ENCODE data around the gene PGGHG.
"Not testable (repeated sequence)": the region's sequence is repeated elsewhere in the genome, so short reads cannot be mapped to it uniquely, and the experiment has no call there.

The PGGHG gene

DNA sequence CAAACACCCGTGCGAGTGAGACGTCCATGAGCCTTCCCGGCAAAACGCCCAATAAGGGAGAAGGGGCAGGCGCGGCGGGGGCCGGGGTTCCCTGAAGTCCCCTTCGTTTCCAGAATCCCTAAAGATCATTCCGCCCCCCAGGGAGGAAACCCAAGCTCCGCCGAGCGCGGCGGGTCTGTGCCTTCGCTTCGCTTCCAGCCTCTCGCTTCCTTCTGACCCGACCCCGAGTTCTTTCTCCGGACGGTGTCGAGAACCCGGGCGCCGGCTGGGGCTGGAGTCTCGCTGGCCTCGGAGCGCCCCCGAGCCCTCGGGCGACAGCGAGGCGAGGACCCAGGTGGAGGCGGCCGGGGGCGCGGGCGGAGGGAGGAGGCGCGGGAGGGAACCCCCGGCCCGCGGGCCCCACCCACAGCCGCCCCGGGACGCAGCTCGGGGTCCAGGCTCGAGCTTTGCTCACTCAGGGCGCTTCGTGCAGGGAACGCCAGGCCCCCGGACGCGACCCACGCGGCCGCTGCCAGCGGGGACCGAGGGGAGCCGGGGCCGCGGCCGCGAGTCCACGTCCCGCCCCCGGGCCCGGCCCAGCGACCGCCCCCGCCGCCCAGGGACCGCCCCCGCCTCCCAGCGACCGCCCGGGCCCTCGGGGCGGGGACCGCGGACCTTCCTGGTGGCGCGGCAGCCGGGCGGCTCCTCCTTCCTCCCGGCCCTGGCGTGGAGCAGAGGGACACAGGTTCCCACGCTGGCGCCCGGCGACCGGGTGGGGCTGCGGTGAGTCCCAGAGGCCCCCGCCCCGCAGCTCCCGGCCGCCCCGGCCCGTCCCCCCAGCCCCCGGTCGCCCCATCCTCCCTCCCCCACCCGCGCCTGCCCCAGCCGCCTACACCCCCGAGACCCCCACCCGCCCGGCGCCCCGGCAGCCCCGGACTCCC, at the start of gene PGGHG:
PGGHG (plus strand) TSS at position 649 of the 920 bp plus-strand sequence. CDS start 691 bp downstream, outside the sequence.
- peak in 1 of 2 experiments; percentile 54 for DNase-seq (ENCODE audit: low read depth in 2 of 2)

- no peak for DNase-seq (ENCODE audit: low read depth in 2 of 2)
These were observed 48.6 kb upstream of the PGGHG start for GRCh38 chr11:240315-240714.

- no peak for DNase-seq (ENCODE audit: low read depth in 2 of 2)
These were observed 47.3 kb upstream of the PGGHG start for GRCh38 chr11:241634-242033.

DNA sequence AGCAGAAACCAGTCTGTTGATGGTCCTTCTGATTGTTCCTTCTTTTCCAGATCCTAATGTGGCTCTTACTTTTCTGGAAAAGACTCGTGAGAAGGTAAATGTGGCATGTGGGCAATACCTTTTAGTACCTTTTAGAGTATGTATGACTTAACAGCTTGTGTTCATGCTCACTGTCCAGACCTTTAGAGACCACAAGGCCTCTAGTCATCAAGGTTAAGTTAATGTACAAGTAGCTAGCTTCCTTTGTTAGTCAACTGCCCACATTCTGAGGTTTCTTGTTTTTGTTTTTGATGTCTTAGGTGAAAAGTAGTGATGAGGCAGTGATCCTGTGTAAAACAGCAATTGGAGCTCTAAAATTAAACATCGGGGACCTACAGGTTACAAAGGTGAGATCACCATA, 44.5 kb upstream of the PGGHG start:
- no peak for DNase-seq (ENCODE audit: low read depth in 2 of 2)

DNA sequence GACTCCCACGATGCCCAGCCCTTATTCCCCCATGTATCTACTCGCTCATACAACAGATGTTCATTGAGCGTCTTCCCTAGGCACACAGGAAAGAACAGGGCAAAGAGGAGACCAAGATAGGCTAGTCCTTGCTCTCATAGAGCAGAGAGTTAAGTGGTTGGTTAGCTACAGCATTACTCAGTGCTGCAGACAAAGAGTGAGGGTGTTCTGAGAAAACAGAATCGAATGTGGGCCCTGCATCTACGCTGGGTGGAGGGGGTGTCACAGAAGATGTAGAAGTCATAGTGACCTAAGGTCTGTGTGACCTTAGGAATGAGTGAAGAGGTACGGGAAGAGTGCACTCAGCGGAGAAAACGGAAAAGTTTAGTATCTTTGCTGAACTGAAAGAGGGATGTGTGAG, 39.9 kb upstream of the PGGHG start:
- no peak for DNase-seq (ENCODE audit: low read depth in 2 of 2)

DNA sequence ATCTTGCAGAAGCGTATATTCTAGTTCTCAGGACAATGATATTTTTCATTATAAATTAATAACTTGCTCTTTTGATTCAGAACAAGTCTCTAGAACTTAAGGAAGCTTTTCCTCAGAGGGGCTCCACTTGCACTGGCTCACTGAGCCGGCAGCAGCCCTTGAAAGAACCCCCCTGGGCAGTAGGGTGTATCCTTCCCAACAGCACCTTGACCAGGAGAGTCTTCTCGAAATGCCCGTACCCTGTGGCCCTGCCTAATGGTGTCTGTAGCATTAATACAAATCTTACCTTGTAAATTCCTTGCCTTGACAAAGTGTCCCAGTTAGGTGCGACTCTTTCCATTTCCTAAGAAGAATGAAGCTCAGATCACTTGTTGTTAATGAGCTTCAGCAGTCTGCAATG, 38.7 kb upstream of the PGGHG start:
- DNase-seq (ENCODE audit: low read depth in 2 of 2), result no peak

GRCh38 chr11:250740-251299, 38.1 kb upstream of the PGGHG start:
- peak; percentile 46 to 69 for DNase-seq (ENCODE audit: low read depth in 2 of 2)

DNA sequence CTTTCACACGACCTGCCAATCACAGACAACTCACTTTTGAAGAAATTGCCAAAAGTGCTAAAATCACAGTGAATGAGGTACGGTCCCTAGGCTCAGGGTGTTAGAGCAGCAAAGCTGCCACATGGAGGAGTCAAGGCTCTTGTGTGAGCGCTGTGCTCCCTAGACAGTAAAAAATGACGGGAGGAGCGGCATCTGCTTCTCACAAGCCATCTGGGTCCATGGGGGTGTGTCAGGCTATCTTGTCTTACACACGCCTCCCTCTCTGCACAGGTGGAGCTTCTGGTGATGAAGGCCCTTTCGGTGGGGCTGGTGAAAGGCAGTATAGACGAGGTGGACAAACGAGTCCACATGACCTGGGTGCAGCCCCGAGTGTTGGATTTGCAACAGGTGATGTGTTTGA, 37.4 kb upstream of the PGGHG start:
- DNase-seq (ENCODE audit: low read depth in 2 of 2), result no peak

- no peak for DNase-seq (ENCODE audit: low read depth in 2 of 2)
These were observed 36.3 kb upstream of the PGGHG start for GRCh38 chr11:252666-253065.

DNA sequence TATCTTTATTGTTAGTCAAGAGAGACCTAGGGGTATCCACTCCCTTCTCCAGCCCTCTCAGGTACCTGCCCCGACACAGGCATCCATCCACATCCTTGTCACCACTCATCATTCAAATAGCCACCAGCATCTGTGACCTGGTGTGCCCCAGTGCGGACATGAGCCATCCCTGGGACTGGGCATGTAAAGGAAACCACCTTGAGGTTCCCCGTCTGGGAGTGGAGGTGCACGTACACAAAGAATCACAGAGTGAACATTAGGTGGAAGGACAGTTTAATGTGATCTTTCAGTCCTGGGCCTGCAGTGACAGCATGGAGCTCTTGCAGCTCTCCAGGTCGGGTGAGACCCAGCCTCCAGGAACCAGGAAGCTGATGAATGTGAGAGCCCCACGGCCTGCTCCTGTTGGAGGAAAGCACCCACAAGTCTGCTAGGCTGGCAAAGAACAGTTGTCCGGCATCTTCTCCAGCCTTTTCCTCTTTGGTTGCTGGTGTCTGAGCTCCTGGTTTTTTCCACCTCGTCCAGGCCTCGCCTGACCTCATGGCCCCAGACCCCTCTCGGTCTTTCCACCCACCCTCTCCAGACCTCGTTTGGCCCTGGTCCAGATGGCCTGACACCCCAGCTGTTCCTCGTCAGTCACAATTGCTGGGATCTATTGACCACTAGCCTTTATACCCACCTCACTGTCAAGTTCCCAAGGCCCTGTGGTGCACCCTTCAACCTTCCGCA, 35.6 kb upstream of the PGGHG start:
- no peak for DNase-seq (ENCODE audit: low read depth in 2 of 2)

GRCh38 chr11:253886-254270, 35.0 kb upstream of the PGGHG start:
- DNase-seq (ENCODE audit: low read depth in 2 of 2), result no peak

DNA sequence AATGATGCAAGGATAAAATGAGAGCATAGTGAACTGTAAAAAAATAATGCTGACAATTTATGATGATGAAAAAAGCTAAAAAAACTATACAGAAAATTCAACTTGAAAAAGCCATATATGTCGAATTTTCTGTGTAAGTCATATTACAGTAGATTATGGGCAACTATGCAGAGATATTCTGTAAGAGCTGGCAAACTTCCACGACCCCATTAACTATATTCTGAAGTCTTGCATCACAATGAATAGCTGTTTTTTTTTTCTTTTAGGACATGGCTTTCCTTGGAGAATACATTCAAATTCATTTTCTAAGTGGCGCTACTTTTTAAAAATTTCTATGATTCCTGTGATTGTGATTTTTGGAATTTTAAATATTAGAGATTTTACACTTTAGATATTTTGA, 33.8 kb upstream of the PGGHG start:
- no peak for DNase-seq (ENCODE audit: low read depth in 2 of 2)

- no peak for DNase-seq (ENCODE audit: low read depth in 2 of 2)
These were observed 33.1 kb upstream of the PGGHG start for GRCh38 chr11:255816-256215.

DNA sequence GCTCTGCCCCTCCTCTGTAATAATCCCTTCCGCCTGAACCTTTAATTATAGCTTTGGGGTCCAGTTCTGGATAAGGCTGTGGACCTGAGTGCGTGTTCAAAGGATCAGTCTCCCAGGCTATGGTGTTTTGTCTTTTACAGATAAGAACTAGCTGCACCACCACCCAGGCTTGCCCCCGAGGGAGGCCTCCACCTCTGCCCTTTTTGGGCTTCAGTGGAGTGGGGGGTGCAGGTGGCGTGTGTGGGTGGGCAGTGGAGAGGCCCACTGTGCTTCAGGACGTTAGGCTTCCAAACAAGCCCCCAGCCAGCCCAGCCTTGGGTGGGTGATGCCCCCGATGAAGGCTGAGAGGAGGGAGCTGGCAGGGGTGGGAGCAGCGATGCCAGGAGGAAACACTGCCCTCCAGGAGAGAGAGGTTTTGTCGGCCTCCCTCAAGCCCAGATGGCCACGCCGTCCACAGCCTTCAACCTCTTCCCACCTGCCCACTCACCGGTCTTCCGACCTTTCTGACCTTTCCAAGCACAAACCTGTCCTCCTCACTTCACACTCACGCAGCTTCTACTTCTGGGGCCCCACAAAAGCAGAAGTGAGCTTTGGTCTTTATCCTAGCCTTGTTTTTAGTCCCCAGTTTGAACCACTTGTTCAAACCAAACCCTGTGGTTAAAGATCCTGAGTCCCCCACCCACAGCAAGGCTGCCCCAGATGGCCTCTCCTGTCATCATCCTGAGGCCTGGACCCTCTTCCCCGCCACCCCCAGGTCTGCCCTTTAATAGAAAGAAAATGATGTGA, 31.8 kb upstream of the PGGHG start:
- no peak for DNase-seq (ENCODE audit: low read depth in 2 of 2)

DNA sequence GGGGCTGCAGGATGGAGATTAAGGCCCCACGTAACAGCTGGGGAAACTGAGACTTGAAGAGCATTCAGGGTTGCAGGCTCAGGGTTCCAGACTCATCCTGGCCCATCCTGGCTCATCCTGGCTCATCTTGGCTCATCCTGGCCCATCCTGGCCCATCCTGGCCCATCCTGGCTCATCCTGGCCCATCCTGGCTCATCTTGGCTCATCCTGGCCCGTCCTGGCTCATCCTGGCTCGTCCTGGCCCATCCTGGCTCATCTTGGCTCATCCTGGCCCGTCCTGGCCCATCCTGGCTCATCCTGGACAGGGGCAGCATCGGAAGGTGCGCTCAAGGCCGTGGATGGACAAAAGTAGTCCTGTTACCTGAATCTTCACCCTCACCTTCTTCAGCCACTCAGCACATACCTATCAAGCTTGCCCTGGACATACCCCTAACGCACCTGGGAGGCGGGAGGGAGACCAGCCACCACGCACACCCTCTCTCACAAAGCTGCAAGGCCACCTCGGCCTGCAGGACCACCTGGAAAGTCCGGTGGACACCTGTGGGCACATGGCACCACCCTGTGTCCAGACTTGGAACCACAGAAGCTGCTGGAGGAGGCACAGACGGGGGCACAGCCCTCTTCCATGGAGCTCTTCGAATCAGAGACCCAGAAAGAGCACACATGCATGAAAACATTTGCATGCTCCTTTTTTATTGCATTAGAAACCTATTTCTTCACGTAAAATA, 31.0 kb upstream of the PGGHG start:
- DNase-seq (ENCODE audit: low read depth in 2 of 2), result no peak

DNA sequence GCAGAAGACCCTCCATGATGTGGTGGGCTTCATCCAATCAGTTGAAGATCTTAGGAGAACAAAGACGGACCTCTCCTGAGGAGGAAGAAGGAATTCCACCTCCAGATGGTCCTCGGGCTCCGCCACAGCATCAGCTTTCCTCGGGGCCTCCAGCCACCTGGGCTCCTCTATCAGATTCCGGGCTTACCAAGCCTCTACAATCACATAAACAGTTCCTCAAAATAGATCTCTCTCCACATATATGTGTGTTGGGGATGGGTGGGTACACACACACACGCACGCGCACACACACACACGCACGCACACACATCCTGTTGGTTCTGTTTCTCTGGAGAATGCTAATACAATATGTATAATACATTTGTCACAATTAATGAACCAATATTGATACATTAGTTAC, 29.5 kb upstream of the PGGHG start:
- no peak for DNase-seq (ENCODE audit: low read depth in 2 of 2)

DNA sequence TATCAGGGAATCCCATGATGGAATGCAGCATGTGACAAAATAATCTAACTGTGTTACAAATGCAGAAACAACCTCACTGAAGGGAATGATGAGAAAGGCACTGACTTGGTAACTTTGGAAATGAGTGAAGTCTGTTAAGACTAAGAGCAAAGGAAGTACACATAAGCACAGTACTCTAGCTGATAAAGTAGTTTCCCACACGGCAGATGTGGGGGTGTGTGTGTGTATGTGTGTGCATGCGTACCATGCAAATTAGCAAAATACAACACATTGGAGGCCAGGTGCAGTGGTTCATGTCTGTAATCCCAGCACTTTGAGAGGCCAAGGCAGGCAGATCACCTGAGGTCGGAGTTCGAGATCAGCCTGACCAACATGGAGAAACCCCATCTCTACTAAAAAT, 27.3 kb upstream of the PGGHG start:
- DNase-seq (ENCODE audit: low read depth in 2 of 2), result no peak

- DNase-seq (ENCODE audit: low read depth in 2 of 2), result no peak
These were observed 22.1 kb upstream of the PGGHG start for GRCh38 chr11:266676-267439.

DNA sequence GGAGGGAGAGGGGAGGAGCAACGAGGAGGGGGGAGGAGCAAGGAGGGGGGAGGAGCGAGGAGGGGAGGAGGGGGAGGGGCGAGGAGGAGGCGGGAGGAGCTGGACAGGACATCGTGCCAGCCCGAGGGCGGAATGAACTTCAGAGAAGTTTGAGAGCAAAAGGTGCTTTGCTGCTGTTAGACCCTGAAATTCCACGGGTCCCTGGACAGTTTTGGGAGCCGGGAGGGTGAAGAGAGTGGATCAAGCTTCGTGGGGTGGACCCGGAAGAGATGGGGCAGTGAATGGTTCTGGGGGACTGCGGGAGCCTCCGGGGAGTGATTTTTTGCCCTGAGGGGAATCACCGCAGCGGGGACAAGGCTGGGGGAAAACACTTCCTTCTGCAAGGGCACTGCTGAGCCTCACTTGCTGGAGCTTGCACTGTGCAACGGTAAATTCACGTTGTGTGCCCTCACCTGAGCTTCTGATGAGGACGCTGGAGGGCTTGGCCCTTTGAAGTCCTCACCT, 21.4 kb upstream of the PGGHG start:
- peak in 1 of 2 experiments; percentile 46 for DNase-seq (ENCODE audit: low read depth in 2 of 2)

- DNase-seq (ENCODE audit: low read depth in 2 of 2), result not testable (repeated sequence)
These were observed 20.2 kb upstream of the PGGHG start for GRCh38 chr11:268716-269145.
